Kidney tubule cell (primary cell): ENCODE results near the gene CIT.

Experiments used
- DNase-seq: peaks from one replicate; pipeline ENCODE4 v3.0.0-alpha.2; 2018; ENCODE audit warnings: low spot score

CIT gene

GRCh38 chr12:119804011-119804641 lies 73.0 kb downstream of the CIT start:
- peak; percentile 88 for DNase-seq

GRCh38 chr12:119803381-119803791 lies 73.7 kb downstream of the CIT start:
- DNase-seq, result peak; percentile 30

GRCh38 chr12:119802472-119802871 lies 74.6 kb downstream of the CIT start:
- DNase-seq, result peak; percentile 39

GRCh38 chr12:119797090-119797489 lies 80.0 kb downstream of the CIT start:
- no peak for DNase-seq

GRCh38 chr12:119796292-119796691 lies 80.8 kb downstream of the CIT start:
- no peak for DNase-seq

GRCh38 chr12:119791453-119791852 lies 85.7 kb downstream of the CIT start:
- DNase-seq, result no peak

GRCh38 chr12:119788786-119789185 lies 88.3 kb downstream of the CIT start:
- DNase-seq, result no peak

- no peak for DNase-seq
These were observed 90.6 kb downstream of the CIT start for GRCh38 chr12:119786539-119786938.

GRCh38 chr12:119784673-119785072 lies 92.4 kb downstream of the CIT start:
- DNase-seq, result no peak

- DNase-seq, result peak; percentile 14
These were observed 93.3 kb downstream of the CIT start for GRCh38 chr12:119783787-119784186.

- no peak for DNase-seq
These were observed 95.3 kb downstream of the CIT start for GRCh38 chr12:119781804-119782203.

GRCh38 chr12:119780786-119781434 lies 96.2 kb downstream of the CIT start:
- peak; percentile 78 for DNase-seq

GRCh38 chr12:119775246-119775895 lies 101.7 kb downstream of the CIT start:
- DNase-seq, result no peak

GRCh38 chr12:119772431-119772830 lies 104.7 kb downstream of the CIT start:
- DNase-seq, result no peak

- DNase-seq, result no peak
These were observed 107.0 kb downstream of the CIT start for GRCh38 chr12:119770146-119770545.

- no peak for DNase-seq
These were observed 114.5 kb downstream of the CIT start for GRCh38 chr12:119762619-119763018.

- no peak for DNase-seq
These were observed 118.4 kb downstream of the CIT start for GRCh38 chr12:119758722-119759121.

GRCh38 chr12:119758234-119758633 lies 118.9 kb downstream of the CIT start:
- DNase-seq, result no peak

- DNase-seq, result peak; percentile 55
These were observed 125.2 kb downstream of the CIT start for GRCh38 chr12:119751961-119752360.

GRCh38 chr12:119749666-119750065 lies 127.5 kb downstream of the CIT start:
- DNase-seq, result peak; percentile 37

- DNase-seq, result peak; percentile 89
These were observed 128.6 kb downstream of the CIT start for GRCh38 chr12:119748497-119748896.

- no peak for DNase-seq
These were observed 131.0 kb downstream of the CIT start for GRCh38 chr12:119746169-119746568.

GRCh38 chr12:119744900-119745606 lies 132.1 kb downstream of the CIT start:
- no peak for DNase-seq
